IPS-15b (cell line): ENCODE results near the gene IRF4.

Experiments used
- H3K27me3 ChIP-seq: one replicate; pipeline ENCODE4 v1.6.1; 2013; ENCODE audit warnings: low read length; ENCODE audit not compliant: control insufficient read depth, insufficient read depth
- H3K36me3 ChIP-seq: one replicate; pipeline ENCODE4 v1.6.1; 2013; ENCODE audit warnings: low read length; ENCODE audit not compliant: control insufficient read depth, insufficient read depth
- H3K4me1 ChIP-seq: one replicate; pipeline ENCODE4 v1.6.1; 2013; ENCODE audit warnings: mild to moderate bottlenecking, low read length; ENCODE audit not compliant: control insufficient read depth, insufficient read depth
- H3K4me3 ChIP-seq: one replicate; pipeline ENCODE4 v1.5.1; 2013; ENCODE audit warnings: low read depth, low read length
- H3K9ac ChIP-seq: one replicate; pipeline ENCODE4 v1.6.1; 2013; ENCODE audit warnings: low read depth, mild to moderate bottlenecking, low read length
- H3K9me3 ChIP-seq: one replicate; pipeline ENCODE4 v1.6.1; 2013; ENCODE audit warnings: mild to moderate bottlenecking, low read length; ENCODE audit not compliant: control insufficient read depth, insufficient read depth

Gene IRF4

GRCh38 chr6:409370-409972, 17.9 kb downstream of the IRF4 start:
- no peaks in the 10 kb centered on the region for H3K9me3 ChIP-seq
- peaks cover 4% of the 10 kb centered on the region for H3K4me1 ChIP-seq
- no peak overlapping the region for H3K9ac ChIP-seq
- H3K4me3 ChIP-seq: no peak overlapping the region
- no peaks in the 10 kb centered on the region for H3K36me3 ChIP-seq
- H3K27me3 ChIP-seq: no peaks in the 10 kb centered on the region

GRCh38 chr6:410555-411395, 19.2 kb downstream of the IRF4 start:
- Histone ChIP-seq H3K27me3 (no peaks in the 10 kb centered on the region), H3K9ac (no peak overlapping the region), H3K4me1 (peaks cover 4% of the 10 kb centered on the region), H3K9me3 (no peaks in the 10 kb centered on the region), H3K36me3 (no peaks in the 10 kb centered on the region), H3K4me3 (no peak overlapping the region)

GRCh38 chr6:411402-412145, 20.0 kb downstream of the IRF4 start:
- Histone ChIP-seq H3K9me3 (no peaks in the 10 kb centered on the region), H3K27me3 (no peaks in the 10 kb centered on the region), H3K36me3 (no peaks in the 10 kb centered on the region), H3K4me3 (no peak overlapping the region), H3K4me1 (peaks cover 4% of the 10 kb centered on the region), H3K9ac (no peak overlapping the region)

GRCh38 chr6:412146-412886, 20.8 kb downstream of the IRF4 start:
- H3K9ac ChIP-seq: no peak overlapping the region
- H3K9me3 ChIP-seq: no peaks in the 10 kb centered on the region
- H3K4me1 ChIP-seq: peaks cover 4% of the 10 kb centered on the region
- no peaks in the 10 kb centered on the region for H3K27me3 ChIP-seq
- H3K4me3 ChIP-seq: no peak overlapping the region
- H3K36me3 ChIP-seq: no peaks in the 10 kb centered on the region

- Histone ChIP-seq H3K27me3 (no peaks in the 10 kb centered on the region), H3K36me3 (no peaks in the 10 kb centered on the region), H3K4me3 (no peak overlapping the region), H3K4me1 (no peaks in the 10 kb centered on the region), H3K9ac (no peak overlapping the region), H3K9me3 (no peaks in the 10 kb centered on the region)
Observed at GRCh38 chr6:414447-414846, 22.9 kb downstream of the IRF4 start.

GRCh38 chr6:415087-415486, 23.5 kb downstream of the IRF4 start:
- Histone ChIP-seq H3K27me3 (no peaks in the 10 kb centered on the region), H3K4me1 (no peaks in the 10 kb centered on the region), H3K9me3 (no peaks in the 10 kb centered on the region), H3K36me3 (no peaks in the 10 kb centered on the region), H3K4me3 (no peak overlapping the region), H3K9ac (no peak overlapping the region)

GRCh38 chr6:421211-421610, 29.7 kb downstream of the IRF4 start:
- Histone ChIP-seq H3K4me3 (no peak overlapping the region), H3K4me1 (no peaks in the 10 kb centered on the region), H3K9me3 (no peaks in the 10 kb centered on the region), H3K36me3 (no peaks in the 10 kb centered on the region), H3K27me3 (no peaks in the 10 kb centered on the region), H3K9ac (no peak overlapping the region)

GRCh38 chr6:422433-423054, 31.0 kb downstream of the IRF4 start:
- no peak overlapping the region for H3K9ac ChIP-seq
- H3K4me3 ChIP-seq: no peak overlapping the region

GRCh38 chr6:423055-423798, 31.7 kb downstream of the IRF4 start:
- no peak overlapping the region for H3K9ac ChIP-seq
- no peaks in the 10 kb centered on the region for H3K9me3 ChIP-seq
- no peak overlapping the region for H3K4me3 ChIP-seq
- H3K36me3 ChIP-seq: no peaks in the 10 kb centered on the region
- H3K4me1 ChIP-seq: no peaks in the 10 kb centered on the region
- H3K27me3 ChIP-seq: no peaks in the 10 kb centered on the region

More at GRCh38 chr6:422433-423054, 31.0 kb downstream of the IRF4 start:
- no peaks in the 10 kb centered on the region for H3K9me3 ChIP-seq
- H3K4me1 ChIP-seq: no peaks in the 10 kb centered on the region
- no peaks in the 10 kb centered on the region for H3K36me3 ChIP-seq
- no peaks in the 10 kb centered on the region for H3K27me3 ChIP-seq

GRCh38 chr6:423799-424345, 32.3 kb downstream of the IRF4 start:
- Histone ChIP-seq H3K9me3 (no peaks in the 10 kb centered on the region), H3K27me3 (no peaks in the 10 kb centered on the region), H3K4me1 (no peaks in the 10 kb centered on the region), H3K9ac (no peak overlapping the region), H3K36me3 (no peaks in the 10 kb centered on the region), H3K4me3 (no peak overlapping the region)
